HG03520 (cell line): ENCODE data around the gene SALL2.
"Not testable (repeated sequence)": the region's sequence is repeated elsewhere in the genome, so short reads cannot be mapped to it uniquely, and the experiment has no call there.

Experiments used
- ATAC-seq: cut with Tn5 transposase; IDR thresholded peaks from one replicate; pipeline ENCODE4 v1.9.1; 2021; ENCODE audit warnings: mild to moderate bottlenecking, moderate library complexity; ENCODE audit not compliant: unreplicated experiment

Gene SALL2

GRCh38 chr14:21525962-21526671 lies at the start of gene SALL2:
Gene SALL2, minus strand, starts transcription at chr14:21526346. Its CDS starts 219 bp downstream, at chr14:21526127.
- no peak for ATAC-seq

GRCh38 chr14:21575661-21576060 lies 49.5 kb upstream of the SALL2 start:
- ATAC-seq: no peak

- ATAC-seq: no peak
These were observed 46.5 kb upstream of the SALL2 start for GRCh38 chr14:21572604-21573003.

GRCh38 chr14:21558703-21559170 lies 32.6 kb upstream of the SALL2 start:
- ATAC-seq: no peak

- ATAC-seq: peak; percentile 46
These were observed 31.1 kb upstream of the SALL2 start for GRCh38 chr14:21557084-21557901.

GRCh38 chr14:21556378-21557083 lies 30.4 kb upstream of the SALL2 start:
- ATAC-seq: no peak

- no peak for ATAC-seq
These were observed 27.1 kb upstream of the SALL2 start for GRCh38 chr14:21553266-21553665.

GRCh38 chr14:21544588-21544987 lies 18.4 kb upstream of the SALL2 start:
- ATAC-seq: not testable (repeated sequence)

GRCh38 chr14:21543963-21544362 lies 17.8 kb upstream of the SALL2 start:
- no peak for ATAC-seq

GRCh38 chr14:21543521-21543960 lies 17.4 kb upstream of the SALL2 start:
- no peak for ATAC-seq

GRCh38 chr14:21541413-21542074 lies 15.4 kb upstream of the SALL2 start:
- ATAC-seq: no peak

- no peak for ATAC-seq
These were observed 13.2 kb upstream of the SALL2 start for GRCh38 chr14:21539189-21539940.

- no peak for ATAC-seq
These were observed 10.9 kb upstream of the SALL2 start for GRCh38 chr14:21537090-21537424.

- no peak for ATAC-seq
These were observed 10.4 kb upstream of the SALL2 start for GRCh38 chr14:21536418-21537089.

GRCh38 chr14:21535545-21536417 lies 9.6 kb upstream of the SALL2 start:
- no peak for ATAC-seq

- ATAC-seq: no peak
These were observed 8.4 kb upstream of the SALL2 start for GRCh38 chr14:21534576-21534975.

- no peak for ATAC-seq
These were observed 7.1 kb upstream of the SALL2 start for GRCh38 chr14:21533294-21533693.

GRCh38 chr14:21529515-21529914 lies 3.4 kb upstream of the SALL2 start:
- ATAC-seq: no peak
